ENCODE results near the gene B4GALNT1. TPM values are rescaled to one million over a fixed set of nuclear protein-coding genes. Genes with fewer than 3 reads are reported as not detected.

The B4GALNT1 gene
- total RNA-seq, 1 donor from 2014 or later = 45.2 TPM

- DNase-seq = no peak
Observed at GRCh38 chr12:57585156-57585555, 47.8 kb downstream of the B4GALNT1 start.

- no peak for DNase-seq
Observed at GRCh38 chr12:57584690-57585089, 48.3 kb downstream of the B4GALNT1 start.

GRCh38 chr12:57584050-57584449 lies 49.0 kb downstream of the B4GALNT1 start:
- DNase-seq = no peak

GRCh38 chr12:57583008-57583831 lies 49.8 kb downstream of the B4GALNT1 start:
- DNase-seq = peak; percentile 37

GRCh38 chr12:57582440-57582839 lies 50.6 kb downstream of the B4GALNT1 start:
- DNase-seq = no peak

GRCh38 chr12:57581802-57582201 lies 51.2 kb downstream of the B4GALNT1 start:
- no peak for DNase-seq

- DNase-seq = peak; percentile 21
Observed at GRCh38 chr12:57580466-57580795, 52.6 kb downstream of the B4GALNT1 start.

GRCh38 chr12:57579677-57580465 lies 53.1 kb downstream of the B4GALNT1 start:
- no peak for DNase-seq

GRCh38 chr12:57579011-57579410 lies 54.0 kb downstream of the B4GALNT1 start:
- DNase-seq = no peak

GRCh38 chr12:57577981-57578758 lies 54.8 kb downstream of the B4GALNT1 start:
- DNase-seq = no peak

- DNase-seq = no peak
Observed at GRCh38 chr12:57576613-57577160, 56.3 kb downstream of the B4GALNT1 start.

Other genes with a start within 250 kb of the B4GALNT1 start
- 21.7 TPM for gene R3HDM2, start 202.2 kb downstream of the B4GALNT1 start, total RNA-seq
- not detected for gene INHBC, start 198.4 kb downstream of the B4GALNT1 start, total RNA-seq
- not detected for gene INHBE, start 177.9 kb downstream of the B4GALNT1 start, total RNA-seq
- gene GLI1, start 173.4 kb downstream of the B4GALNT1 start, total RNA-seq = 0.16 TPM
- gene ARHGAP9, start 153.3 kb downstream of the B4GALNT1 start, total RNA-seq = 0.94 TPM
- gene MARS1, start 145.1 kb downstream of the B4GALNT1 start, total RNA-seq = 65.2 TPM
- 5.3 TPM for gene DDIT3, start 112.7 kb downstream of the B4GALNT1 start, total RNA-seq
- 2.0 TPM for gene MBD6, start 110.4 kb downstream of the B4GALNT1 start, total RNA-seq
- gene DCTN2, start 86.0 kb downstream of the B4GALNT1 start, total RNA-seq = 103 TPM
- gene KIF5A, start 83.2 kb downstream of the B4GALNT1 start, total RNA-seq = 50.2 TPM
- 13.6 TPM for gene PIP4K2C, start 42.0 kb downstream of the B4GALNT1 start, total RNA-seq
- 44.5 TPM for gene DTX3, start 28.4 kb downstream of the B4GALNT1 start, total RNA-seq
- 49.4 TPM for gene ARHGEF25, start 21.8 kb downstream of the B4GALNT1 start, total RNA-seq
- gene OS9, start 60.9 kb upstream of the B4GALNT1 start, total RNA-seq = 90.0 TPM
- gene AGAP2, start 105.5 kb upstream of the B4GALNT1 start, total RNA-seq = 25.6 TPM
- 41.0 TPM for gene TSPAN31, start 111.8 kb upstream of the B4GALNT1 start, total RNA-seq
- gene CDK4, start 119.1 kb upstream of the B4GALNT1 start, total RNA-seq = 59.0 TPM
- 15.9 TPM for gene MARCHF9, start 121.9 kb upstream of the B4GALNT1 start, total RNA-seq
- gene CYP27B1, start 133.9 kb upstream of the B4GALNT1 start, total RNA-seq = not detected
- gene METTL1, start 138.9 kb upstream of the B4GALNT1 start, total RNA-seq = 0.94 TPM
- gene EEF1AKMT3, start 139.4 kb upstream of the B4GALNT1 start, total RNA-seq = 2.2 TPM
- 27.3 TPM for gene TSFM, start 149.6 kb upstream of the B4GALNT1 start, total RNA-seq
- 0.78 TPM for gene AVIL, start 185.5 kb upstream of the B4GALNT1 start, total RNA-seq
- 32.4 TPM for gene CTDSP2, start 213.5 kb upstream of the B4GALNT1 start, total RNA-seq

Data from occipital lobe (tissue), 2 donors.